SJSA1 (cell line): Measurements from ENCODE around the gene SH2D3A. TPM values are rescaled to one million over a fixed set of nuclear protein-coding genes. Genes with fewer than 3 reads are reported as not detected.
"Not testable (repeated sequence)": the region's sequence is repeated elsewhere in the genome, so short reads cannot be mapped to it uniquely, and the experiment has no call there.

Experiments used
- DNase-seq, 2 experiments: peaks; one replicate each; pipeline ENCODE4 v3.0.0-alpha.2; 2015 to 2020; ENCODE audit warnings: low spot score in 2 of 2, low read depth in 1 of 2
- H3K27ac ChIP-seq: fragments of 250-450 bp; sonication (Bioruptor Pico); 2 replicates; pipeline ENCODE4 v1.5.1; 2020; ENCODE audit warnings: mild to moderate bottlenecking, moderate library complexity
- H3K27me3 ChIP-seq: fragments of 250-450 bp; sonication (Bioruptor Pico); replicated peaks from 2 replicates; pipeline ENCODE4 v1.5.1; 2020; ENCODE audit warnings: mild to moderate bottlenecking, moderate library complexity
- H3K36me3 ChIP-seq: fragments of 250-450 bp; sonication (Bioruptor Pico); 2 replicates; pipeline ENCODE4 v1.5.1; 2020; ENCODE audit warnings: mild to moderate bottlenecking
- H3K4me1 ChIP-seq: fragments of 250-450 bp; sonication (Bioruptor Pico); replicated peaks from 2 replicates; pipeline ENCODE4 v1.6.1; 2021; ENCODE audit warnings: mild to moderate bottlenecking
- H3K4me3 ChIP-seq: fragments of 250-450 bp; sonication (Bioruptor Pico); 2 replicates; pipeline ENCODE4 v1.5.1; 2020; ENCODE audit warnings: mild to moderate bottlenecking
- H3K9me3 ChIP-seq: fragments of 250-450 bp; sonication (Bioruptor Pico); replicated peaks from 2 replicates; pipeline ENCODE4 v1.5.1; 2020; ENCODE audit warnings: mild to moderate bottlenecking
- total RNA-seq: library from RNA; depleted of rRNA; stranded (reverse); fragments of >200 nt; shearing (Covaris generic); gene quantifications from 2 replicates; pipeline ENCODE4 v1.2.3, GENCODE V29; 2014

Gene SH2D3A
- total RNA-seq, 1 experiment from 2014 or later, result not detected

GRCh38 chr19:6776999-6777398 lies 9.8 kb upstream of the SH2D3A start:
- no peaks in the 10 kb centered on the region for H3K9me3 ChIP-seq
- no peaks in the 10 kb centered on the region for H3K36me3 ChIP-seq
- no peaks in the 10 kb centered on the region for H3K4me1 ChIP-seq
- no peak for DNase-seq
- H3K27me3 ChIP-seq, result no peaks in the 10 kb centered on the region
- no peak overlapping the region for H3K4me3 ChIP-seq
- H3K27ac ChIP-seq, result no peak overlapping the region

GRCh38 chr19:6776045-6776444 lies 8.8 kb upstream of the SH2D3A start:
- not testable (repeated sequence) for H3K27me3 ChIP-seq, H3K27ac ChIP-seq, H3K4me3 ChIP-seq, H3K9me3 ChIP-seq, H3K36me3 ChIP-seq, H3K4me1 ChIP-seq, DNase-seq

- Histone ChIP-seq H3K36me3 (no peaks in the 10 kb centered on the region), H3K27me3 (no peaks in the 10 kb centered on the region), H3K27ac (no peak overlapping the region), H3K9me3 (no peaks in the 10 kb centered on the region), H3K4me3 (no peak overlapping the region), H3K4me1 (no peaks in the 10 kb centered on the region)
- DNase-seq, result no peak
Measured at GRCh38 chr19:6774821-6775707, 7.8 kb upstream of the SH2D3A start.

- no peaks in the 10 kb centered on the region for H3K27me3 ChIP-seq
- DNase-seq, result no peak
- H3K4me1 ChIP-seq, result no peaks in the 10 kb centered on the region
- no peaks in the 10 kb centered on the region for H3K36me3 ChIP-seq
- H3K4me3 ChIP-seq, result no peak overlapping the region
- H3K9me3 ChIP-seq, result no peaks in the 10 kb centered on the region
- no peak overlapping the region for H3K27ac ChIP-seq
Measured at GRCh38 chr19:6773323-6773931, 6.2 kb upstream of the SH2D3A start.

- Histone ChIP-seq H3K27ac (no peak overlapping the region), H3K9me3 (no peaks in the 10 kb centered on the region), H3K36me3 (no peaks in the 10 kb centered on the region), H3K4me3 (no peak overlapping the region), H3K27me3 (no peaks in the 10 kb centered on the region), H3K4me1 (no peaks in the 10 kb centered on the region)
- no peak for DNase-seq
Measured at GRCh38 chr19:6772866-6773322, 5.7 kb upstream of the SH2D3A start.

- no peak within 1 kb of the TSS for H3K27ac ChIP-seq
- DNase-seq, result no peak
- H3K4me3 ChIP-seq, result no peak within 1 kb of the TSS
- H3K4me1 ChIP-seq, result peaks cover 2% of the 10 kb centered on the region; the same call in 1 of the 2 replicates
- H3K9me3 ChIP-seq, result no peaks in the 10 kb centered on the region
- H3K27me3 ChIP-seq, result 0 out of 2 replicates have a peak, but pooled peaks cover under 1% of the 10 kb centered on the region
- H3K36me3 ChIP-seq, result no peaks in the 10 kb centered on the region
Measured at GRCh38 chr19:6772028-6772865, 5.0 kb upstream of the SH2D3A start, which contains the start of gene VAV1. TSS of gene VAV1 (plus strand) at chr19:6772708. CDS start at chr19:6772808, 100 bp downstream.

GRCh38 chr19:6771648-6772027 lies 4.4 kb upstream of the SH2D3A start:
- H3K9me3 ChIP-seq, H3K36me3 ChIP-seq, DNase-seq, H3K27ac ChIP-seq, H3K4me3 ChIP-seq, H3K27me3 ChIP-seq, H3K4me1 ChIP-seq: not testable (repeated sequence)

- Histone ChIP-seq H3K4me1 (peaks cover 12% of the 10 kb centered on the region), H3K4me3 (no peak overlapping the region)
- peak in 1 of 2 experiments; percentile 23 for DNase-seq
Measured at GRCh38 chr19:6769006-6769619, 1.9 kb upstream of the SH2D3A start.

GRCh38 chr19:6768236-6768785 lies 1.1 kb upstream of the SH2D3A start:
- Histone ChIP-seq H3K4me3 (no peak overlapping the region), H3K27ac (no peak overlapping the region), H3K36me3 (no peaks in the 10 kb centered on the region), H3K9me3 (no peaks in the 10 kb centered on the region), H3K4me1 (peaks cover 12% of the 10 kb centered on the region), H3K27me3 (peaks cover 19% of the 10 kb centered on the region; the same call in 1 of the 2 replicates)
- DNase-seq, result no peak

More at GRCh38 chr19:6769006-6769619, 1.9 kb upstream of the SH2D3A start:
- no peaks in the 10 kb centered on the region for H3K9me3 ChIP-seq
- H3K27me3 ChIP-seq, result peaks cover 19% of the 10 kb centered on the region; the same call in 1 of the 2 replicates
- H3K27ac ChIP-seq, result no peak overlapping the region
- no peaks in the 10 kb centered on the region for H3K36me3 ChIP-seq

- Histone ChIP-seq H3K36me3 (no peaks in the 10 kb centered on the region), H3K27ac (no peak overlapping the region), H3K9me3 (no peaks in the 10 kb centered on the region), H3K27me3 (peaks cover 19% of the 10 kb centered on the region; the same call in 1 of the 2 replicates), H3K4me3 (no peak overlapping the region), H3K4me1 (peaks cover 12% of the 10 kb centered on the region)
- no peak for DNase-seq
Measured at GRCh38 chr19:6767081-6767356, 216 bp downstream of the SH2D3A start.

GRCh38 chr19:6766357-6767080 lies 716 bp downstream of the SH2D3A start:
- Histone ChIP-seq H3K4me3 (no peak overlapping the region), H3K27me3 (peaks cover 19% of the 10 kb centered on the region; the same call in 1 of the 2 replicates), H3K27ac (no peak overlapping the region), H3K36me3 (no peaks in the 10 kb centered on the region), H3K4me1 (peaks cover 12% of the 10 kb centered on the region), H3K9me3 (no peaks in the 10 kb centered on the region)
- no peak for DNase-seq

GRCh38 chr19:6765738-6766356 lies 1.4 kb downstream of the SH2D3A start:
- no peaks in the 10 kb centered on the region for H3K36me3 ChIP-seq
- DNase-seq, result no peak

More at GRCh38 chr19:6765738-6766356, 1.4 kb downstream of the SH2D3A start:
- Histone ChIP-seq H3K27ac (no peak overlapping the region), H3K4me1 (peaks cover 12% of the 10 kb centered on the region), H3K9me3 (no peaks in the 10 kb centered on the region), H3K27me3 (peaks cover 19% of the 10 kb centered on the region; the same call in 1 of the 2 replicates), H3K4me3 (no peak overlapping the region)
